DND-41 (cell line): ENCODE measurements around the gene OR6M1.

ENCODE experiments used
- ATAC-seq: fragments of 200-7000 bp; cut with Tn5 transposase; 3 replicates; pipeline ENCODE4 v1.9.1; 2021; ENCODE audit warnings: low read depth; ENCODE audit not compliant: insufficient read depth
- DNase-seq: peaks from one replicate; pipeline ENCODE4 v3.0.0-alpha.2; 2020
- H2AFZ ChIP-seq: 2 replicates; pipeline ENCODE4 v1.6.0; 2012; ENCODE audit warnings: low read depth, low read length
- H3K27ac ChIP-seq: 2 replicates; pipeline ENCODE4 v1.5.1; 2012; ENCODE audit warnings: low read length, inconsistent platforms
- H3K27me3 ChIP-seq: fragments of 200-600 bp; sonication (generic); 2 replicates; pipeline ENCODE4 v1.6.0; 2012; ENCODE audit warnings: low read length, mild to moderate bottlenecking, inconsistent platforms; ENCODE audit not compliant: insufficient read depth, poor library complexity
- H3K36me3 ChIP-seq: 2 replicates; pipeline ENCODE4 v1.5.1; 2012; ENCODE audit warnings: low read length, inconsistent platforms; ENCODE audit not compliant: insufficient read depth
- H3K4me1 ChIP-seq: 2 replicates; pipeline ENCODE4 v1.5.1; 2012; ENCODE audit warnings: mild to moderate bottlenecking, low read length; ENCODE audit not compliant: insufficient read depth
- H3K4me2 ChIP-seq: 2 replicates; pipeline ENCODE4 v1.6.0; 2012; ENCODE audit warnings: mild to moderate bottlenecking, moderate library complexity, low read length, inconsistent platforms; ENCODE audit not compliant: insufficient read depth
- H3K4me3 ChIP-seq, 2 experiments: fragments of 200-600 bp in 1 of 2; shearing (Covaris generic) in 1 of 2; 2 replicates each; pipeline ENCODE4 v1.5.1; 2012 to 2016; ENCODE audit warnings: inconsistent platforms in 2 of 2, low read length in 2 of 2, mild to moderate bottlenecking in 2 of 2, low read depth in 1 of 2, moderate library complexity in 1 of 2
- H3K79me2 ChIP-seq: 2 replicates; pipeline ENCODE4 v1.6.0; 2012; ENCODE audit warnings: low read length, inconsistent platforms; ENCODE audit not compliant: insufficient read depth
- H3K9ac ChIP-seq: 2 replicates; pipeline ENCODE4 v1.6.0; 2012; ENCODE audit warnings: low read depth, mild to moderate bottlenecking, inconsistent platforms, low read length, moderate library complexity
- H3K9me3 ChIP-seq: 2 replicates; pipeline ENCODE4 v1.5.1; 2012; ENCODE audit warnings: low read length, moderate library complexity, mild to moderate bottlenecking, inconsistent platforms; ENCODE audit not compliant: insufficient read depth, severe bottlenecking
- H4K20me1 ChIP-seq: 2 replicates; pipeline ENCODE4 v1.6.0; 2012; ENCODE audit warnings: low read length; ENCODE audit not compliant: insufficient read depth
- EZH2 ChIP-seq: IDR thresholded peaks from 3 replicates; pipeline ENCODE4 v1.6.1; 2012; ENCODE audit warnings: borderline replicate concordance, low read depth, mild to moderate bottlenecking, moderate library complexity, low read length, inconsistent platforms; ENCODE audit not compliant: severe bottlenecking
- TF ChIP-seq, protein P1 (sequence below): IDR thresholded peaks from 2 replicates; pipeline ENCODE4 v1.5.1; 2012; ENCODE audit warnings: borderline replicate concordance, low read length, moderate library complexity, mild to moderate bottlenecking; ENCODE audit not compliant: poor library complexity, severe bottlenecking; ENCODE audit errors: extremely low read depth

The OR6M1 gene

GRCh38 chr11:123841174-123841573, 35.0 kb upstream of the OR6M1 start:
- Histone ChIP-seq H3K27ac (no peak overlapping the region), H3K36me3 (no peaks in the 10 kb centered on the region), H3K4me3 (no peak overlapping the region), H2AFZ (no peak overlapping the region), H3K4me2 (no peak overlapping the region), H3K4me1 (no peaks in the 10 kb centered on the region), H3K79me2 (no peaks in the 10 kb centered on the region), H3K9me3 (no peaks in the 10 kb centered on the region), H4K20me1 (no peaks in the 10 kb centered on the region), H3K9ac (no peak overlapping the region), H3K27me3 (peaks cover 5% of the 10 kb centered on the region)
- TF ChIP-seq EZH2 = no peak
- TF ChIP-seq, protein P1, sequence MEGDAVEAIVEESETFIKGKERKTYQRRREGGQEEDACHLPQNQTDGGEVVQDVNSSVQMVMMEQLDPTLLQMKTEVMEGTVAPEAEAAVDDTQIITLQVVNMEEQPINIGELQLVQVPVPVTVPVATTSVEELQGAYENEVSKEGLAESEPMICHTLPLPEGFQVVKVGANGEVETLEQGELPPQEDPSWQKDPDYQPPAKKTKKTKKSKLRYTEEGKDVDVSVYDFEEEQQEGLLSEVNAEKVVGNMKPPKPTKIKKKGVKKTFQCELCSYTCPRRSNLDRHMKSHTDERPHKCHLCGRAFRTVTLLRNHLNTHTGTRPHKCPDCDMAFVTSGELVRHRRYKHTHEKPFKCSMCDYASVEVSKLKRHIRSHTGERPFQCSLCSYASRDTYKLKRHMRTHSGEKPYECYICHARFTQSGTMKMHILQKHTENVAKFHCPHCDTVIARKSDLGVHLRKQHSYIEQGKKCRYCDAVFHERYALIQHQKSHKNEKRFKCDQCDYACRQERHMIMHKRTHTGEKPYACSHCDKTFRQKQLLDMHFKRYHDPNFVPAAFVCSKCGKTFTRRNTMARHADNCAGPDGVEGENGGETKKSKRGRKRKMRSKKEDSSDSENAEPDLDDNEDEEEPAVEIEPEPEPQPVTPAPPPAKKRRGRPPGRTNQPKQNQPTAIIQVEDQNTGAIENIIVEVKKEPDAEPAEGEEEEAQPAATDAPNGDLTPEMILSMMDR = no peak
- ATAC-seq = no peak
- DNase-seq = no peak

- Histone ChIP-seq H3K4me3 (no peak overlapping the region), H3K79me2 (no peaks in the 10 kb centered on the region), H4K20me1 (no peaks in the 10 kb centered on the region), H3K9me3 (no peaks in the 10 kb centered on the region), H3K27me3 (peaks cover 5% of the 10 kb centered on the region), H3K9ac (no peak overlapping the region), H3K4me2 (no peak overlapping the region), H3K36me3 (no peaks in the 10 kb centered on the region), H2AFZ (no peak overlapping the region), H3K4me1 (no peaks in the 10 kb centered on the region), H3K27ac (no peak overlapping the region)
- TF ChIP-seq, protein P1 = no peak
- no peak for TF ChIP-seq EZH2
- DNase-seq = no peak
- no peak for ATAC-seq
Measured at GRCh38 chr11:123839131-123839530, 33.0 kb upstream of the OR6M1 start.

DNA sequence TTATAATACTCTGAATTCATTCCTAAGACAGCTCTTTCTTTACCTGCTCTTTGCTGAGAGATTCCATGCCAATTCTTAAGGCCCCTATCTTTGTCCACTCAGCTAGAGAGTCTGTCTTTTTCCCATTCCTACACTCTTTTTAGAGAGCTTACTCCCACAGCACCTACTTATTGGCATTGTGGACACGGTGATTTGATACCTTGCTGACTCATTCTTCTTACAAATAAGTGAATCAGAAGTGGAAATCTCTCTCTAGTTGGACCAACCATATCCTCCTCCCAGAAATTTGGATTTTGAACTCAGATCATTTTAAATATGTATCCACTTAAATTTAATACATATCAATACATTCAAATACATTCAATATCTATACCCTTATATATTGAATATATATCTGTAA, 32.5 kb upstream of the OR6M1 start:
- H3K27me3 ChIP-seq = peaks cover 5% of the 10 kb centered on the region
- no peaks in the 10 kb centered on the region for H3K36me3 ChIP-seq
- TF ChIP-seq, protein P1 = no peak
- no peak for TF ChIP-seq EZH2
- H3K4me3 ChIP-seq = no peak overlapping the region
- DNase-seq = no peak
- H3K4me2 ChIP-seq = no peak overlapping the region
- no peaks in the 10 kb centered on the region for H3K4me1 ChIP-seq
- H3K79me2 ChIP-seq = no peaks in the 10 kb centered on the region
- H3K27ac ChIP-seq = no peak overlapping the region
- no peaks in the 10 kb centered on the region for H4K20me1 ChIP-seq
- no peak overlapping the region for H3K9ac ChIP-seq
- no peak overlapping the region for H2AFZ ChIP-seq
- no peaks in the 10 kb centered on the region for H3K9me3 ChIP-seq
- ATAC-seq = no peak

GRCh38 chr11:123838199-123838598, 32.0 kb upstream of the OR6M1 start:
- no peak for DNase-seq
- Histone ChIP-seq H3K79me2 (no peaks in the 10 kb centered on the region), H2AFZ (no peak overlapping the region)

More at GRCh38 chr11:123838199-123838598, 32.0 kb upstream of the OR6M1 start:
- Histone ChIP-seq H3K36me3 (no peaks in the 10 kb centered on the region), H3K9ac (no peak overlapping the region), H3K4me1 (no peaks in the 10 kb centered on the region), H3K27ac (no peak overlapping the region), H3K4me2 (no peak overlapping the region), H3K9me3 (no peaks in the 10 kb centered on the region), H3K27me3 (peaks cover 5% of the 10 kb centered on the region), H3K4me3 (no peak overlapping the region), H4K20me1 (no peaks in the 10 kb centered on the region)
- no peak for TF ChIP-seq EZH2
- TF ChIP-seq, protein P1 = no peak
- no peak for ATAC-seq
